Measurements from ENCODE around the gene ZBTB16. TPM values are rescaled to one million over a fixed set of nuclear protein-coding genes. Genes with fewer than 3 reads are reported as not detected.
A peak's percentile ranks its signal among the peaks of the same experiment; 100 is the strongest.

ZBTB16 gene
- total and polyA plus RNA-seq, 8 donors, result 3.4 to 55.6 (median 9.5) TPM

GRCh38 chr11:114193730-114194679 lies 134.5 kb downstream of the ZBTB16 start:
- Histone ChIP-seq H3K27ac (no peak overlapping the region), H3K36me3 (peaks cover 0 to 25% of the 10 kb centered on the region in 2 donors), H3K4me3 (no peak overlapping the region), H3K4me1 (peaks cover 24 to 52% of the 10 kb centered on the region in 2 donors), H3K9me3 (no peaks in the 10 kb centered on the region), H3K27me3 (no peaks in the 10 kb centered on the region)
- intact Hi-C loops (cut with DNase I), result no loop called here
- ATAC-seq (no peak), DNase-seq (peak in 1 of 4 donors; percentile 37)
- TF ChIP-seq CTCF (IDR thresholded peaks at IDR 0.05), result no peak

DNA sequence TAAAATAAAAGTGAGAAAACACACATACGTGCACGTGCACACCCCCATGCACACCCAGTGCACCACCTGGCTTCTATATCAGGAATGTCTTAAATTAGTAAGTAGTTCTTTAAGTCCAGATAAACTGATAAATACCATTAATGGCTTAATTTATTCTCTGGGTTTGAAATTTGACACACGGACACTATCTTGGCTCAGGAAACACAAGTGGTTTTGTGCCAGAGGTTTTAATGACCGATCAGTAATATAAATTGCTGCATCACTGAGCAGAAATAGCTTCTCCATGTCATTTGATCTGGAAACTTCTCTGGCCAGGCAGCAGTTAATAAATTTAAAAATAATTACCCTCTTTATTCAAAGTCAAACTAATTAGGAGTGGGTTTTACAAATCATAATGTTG lies 135.2 kb downstream of the ZBTB16 start:
- H3K9me3 ChIP-seq, result no peaks in the 10 kb centered on the region
- DNase-seq, result no peak
- H3K27ac ChIP-seq, result no peak overlapping the region
- TF ChIP-seq CTCF (IDR thresholded peaks at IDR 0.05), result no peak
- H3K4me1 ChIP-seq, result peaks cover 27 to 58% of the 10 kb centered on the region in 2 donors
- peaks cover 0 to 22% of the 10 kb centered on the region in 2 donors for H3K36me3 ChIP-seq
- intact Hi-C loops (cut with DNase I), result no loop called here
- no peak for ATAC-seq
- H3K4me3 ChIP-seq, result no peak overlapping the region
- H3K27me3 ChIP-seq, result no peaks in the 10 kb centered on the region

GRCh38 chr11:114195151-114195550 lies 135.6 kb downstream of the ZBTB16 start:
- no peaks in the 10 kb centered on the region for H3K27me3 ChIP-seq
- no peak overlapping the region for H3K27ac ChIP-seq
- intact Hi-C loops (cut with DNase I), result no loop called here
- H3K36me3 ChIP-seq, result peaks cover 0 to 18% of the 10 kb centered on the region in 2 donors
- no peaks in the 10 kb centered on the region for H3K9me3 ChIP-seq
- no peak for ATAC-seq
- no peak for DNase-seq
- peaks cover 27 to 58% of the 10 kb centered on the region in 2 donors for H3K4me1 ChIP-seq
- no peak overlapping the region for H3K4me3 ChIP-seq
- no peak for TF ChIP-seq CTCF (IDR thresholded peaks at IDR 0.05)

DNA sequence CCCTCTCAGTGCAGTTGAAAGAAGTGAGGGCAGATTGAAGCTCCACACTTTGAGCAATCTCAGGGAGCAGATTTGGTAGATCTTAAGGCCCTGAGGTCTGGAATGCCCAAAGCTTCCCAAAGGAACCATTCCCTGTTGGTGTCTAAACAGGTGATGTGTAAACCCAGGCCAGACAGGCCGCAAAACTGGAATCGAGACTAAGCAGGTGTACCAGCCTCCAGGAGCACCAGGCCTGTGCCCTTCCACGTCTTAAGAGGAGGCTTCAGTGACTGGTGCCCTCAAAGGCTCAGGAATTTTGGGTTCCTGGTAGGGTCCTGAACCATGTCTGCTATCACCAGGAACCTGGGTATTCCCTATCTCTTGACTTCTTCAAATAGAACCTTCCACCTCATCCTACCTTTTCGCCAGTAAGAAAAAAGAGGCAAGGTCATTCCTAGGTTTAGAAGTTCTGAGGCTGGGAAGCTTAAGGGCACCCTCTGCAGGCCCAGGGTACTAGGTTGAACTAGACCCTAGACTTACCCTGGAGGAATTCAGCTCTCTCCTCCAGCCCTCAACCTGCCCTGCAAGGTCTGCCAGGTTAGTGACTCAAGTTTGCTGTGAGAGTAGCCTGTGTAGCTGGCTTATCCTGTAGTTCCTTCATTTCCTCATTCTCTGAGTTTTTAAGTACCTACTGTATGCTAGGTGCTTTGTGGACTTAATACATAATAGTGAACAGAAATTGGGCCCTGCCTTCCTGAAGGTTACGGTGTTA lies 136.6 kb downstream of the ZBTB16 start:
- Histone ChIP-seq H3K4me1 (peaks cover 27 to 58% of the 10 kb centered on the region in 2 donors), H3K4me3 (no peak overlapping the region), H3K9me3 (no peaks in the 10 kb centered on the region), H3K27me3 (no peaks in the 10 kb centered on the region), H3K36me3 (peaks cover 0 to 9% of the 10 kb centered on the region in 2 donors), H3K27ac (peak overlapping the region; percentile 62 to 79)
- DNase-seq (peak in 2 of 4 donors; percentile 64 to 74), ATAC-seq (peak; percentile 85)
- intact Hi-C loops (cut with DNase I), result no loop called here
- no peak for TF ChIP-seq CTCF (IDR thresholded peaks at IDR 0.05)

Measured in left lung (tissue), 10 donors.